A172 (cell line): Measurements from ENCODE around the gene IL4I1. TPM values are rescaled to one million over a fixed set of nuclear protein-coding genes. Genes with fewer than 3 reads are reported as not detected.
"Not testable (repeated sequence)": the region's sequence is repeated elsewhere in the genome, so short reads cannot be mapped to it uniquely, and the experiment has no call there.

ENCODE experiments used
- DNase-seq: peaks from one replicate; pipeline ENCODE4 v3.0.0-alpha.2; 2015; ENCODE audit warnings: low spot score
- total RNA-seq: library from RNA; depleted of rRNA; stranded (reverse); fragments of >200 nt; shearing (Covaris generic); gene quantifications from 2 replicates; pipeline ENCODE4 v1.2.3, GENCODE V29; 2014; rRNA removed

Gene IL4I1, protein sequence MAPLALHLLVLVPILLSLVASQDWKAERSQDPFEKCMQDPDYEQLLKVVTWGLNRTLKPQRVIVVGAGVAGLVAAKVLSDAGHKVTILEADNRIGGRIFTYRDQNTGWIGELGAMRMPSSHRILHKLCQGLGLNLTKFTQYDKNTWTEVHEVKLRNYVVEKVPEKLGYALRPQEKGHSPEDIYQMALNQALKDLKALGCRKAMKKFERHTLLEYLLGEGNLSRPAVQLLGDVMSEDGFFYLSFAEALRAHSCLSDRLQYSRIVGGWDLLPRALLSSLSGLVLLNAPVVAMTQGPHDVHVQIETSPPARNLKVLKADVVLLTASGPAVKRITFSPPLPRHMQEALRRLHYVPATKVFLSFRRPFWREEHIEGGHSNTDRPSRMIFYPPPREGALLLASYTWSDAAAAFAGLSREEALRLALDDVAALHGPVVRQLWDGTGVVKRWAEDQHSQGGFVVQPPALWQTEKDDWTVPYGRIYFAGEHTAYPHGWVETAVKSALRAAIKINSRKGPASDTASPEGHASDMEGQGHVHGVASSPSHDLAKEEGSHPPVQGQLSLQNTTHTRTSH
- 6.4 and 15.4 TPM in 2 replicates for total RNA-seq

DNA sequence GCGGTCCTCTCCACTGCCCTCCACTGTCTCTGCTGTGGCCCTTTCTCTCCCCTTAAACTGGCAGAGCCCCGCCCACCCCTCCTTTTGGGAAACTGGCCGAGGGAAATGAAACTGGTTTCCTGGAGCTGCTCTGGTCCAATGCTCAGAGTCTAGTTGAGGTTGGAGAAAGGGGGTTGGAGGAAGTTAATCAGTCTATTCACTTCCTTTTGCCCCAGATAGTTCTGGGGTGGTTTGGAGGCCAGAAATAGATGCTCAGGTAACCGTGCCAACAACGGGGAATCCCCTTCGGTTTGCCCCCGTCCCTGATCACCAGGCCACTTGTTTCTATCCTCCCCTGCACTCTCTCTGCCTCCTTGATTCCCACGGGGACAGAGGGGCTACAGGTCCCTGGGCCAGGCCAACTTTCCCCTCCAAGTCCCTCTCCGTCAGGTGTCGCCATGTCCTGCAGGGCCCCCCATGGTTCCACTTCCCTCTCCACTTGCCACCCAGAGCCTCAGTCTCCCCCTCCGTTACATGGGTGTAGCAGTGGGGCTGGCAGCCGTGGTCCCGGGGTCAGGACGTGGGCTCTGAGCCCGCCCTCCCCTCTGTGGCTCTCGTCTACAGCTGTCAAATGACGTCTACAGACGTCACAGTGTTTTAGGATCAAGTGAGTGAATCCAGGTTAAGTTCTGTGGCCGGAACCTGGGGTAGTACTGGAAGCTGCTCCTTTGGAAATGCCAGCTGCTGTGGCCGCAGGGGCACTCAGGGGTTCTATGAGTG, at the start of gene IL4I1:
Gene IL4I1, minus strand, starts transcription at position 25 of the 759 bp plus-strand sequence. CDS start 727 bp downstream, outside the sequence.
- peak; percentile 84 for DNase-seq

DNA sequence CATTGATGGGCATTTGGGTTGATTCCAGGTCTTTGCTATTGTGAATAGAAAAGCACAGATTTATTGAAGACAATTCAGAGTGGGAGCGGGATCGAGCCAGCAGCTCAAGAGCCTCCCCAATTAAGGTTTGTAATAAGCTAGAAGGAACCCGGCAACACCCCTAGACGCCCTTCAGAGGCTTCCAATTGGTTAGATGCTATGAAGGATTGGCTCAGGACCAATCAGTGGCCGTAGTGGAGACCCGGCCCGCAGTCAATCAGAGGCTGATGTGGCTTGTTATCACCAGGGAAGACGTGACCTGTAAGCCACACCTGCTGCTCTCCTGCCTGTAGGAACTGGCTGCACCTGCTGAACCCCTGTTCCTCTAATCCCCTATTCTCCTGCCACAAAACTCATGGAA, 49.7 kb upstream of the IL4I1 start:
- no peak for DNase-seq

DNA sequence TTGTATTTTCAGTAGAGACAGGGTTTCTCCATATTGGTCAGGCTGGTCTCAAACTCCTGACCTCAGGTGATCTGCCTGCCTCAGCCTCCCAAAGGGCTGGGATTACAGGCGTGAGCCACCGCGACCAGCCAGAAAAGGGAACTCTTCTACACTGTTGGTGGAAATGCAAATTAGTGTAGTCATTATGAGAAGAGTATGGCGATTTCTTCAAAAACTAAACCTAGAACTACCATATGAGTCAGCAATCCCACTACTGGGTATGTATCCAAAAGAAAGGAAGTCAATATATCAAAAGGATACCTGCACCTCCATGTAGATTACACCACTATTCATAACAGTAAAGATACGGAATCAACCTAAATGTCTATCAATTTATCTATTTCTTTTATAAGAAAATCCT, 47.9 kb upstream of the IL4I1 start:
- DNase-seq = not testable (repeated sequence)

DNA sequence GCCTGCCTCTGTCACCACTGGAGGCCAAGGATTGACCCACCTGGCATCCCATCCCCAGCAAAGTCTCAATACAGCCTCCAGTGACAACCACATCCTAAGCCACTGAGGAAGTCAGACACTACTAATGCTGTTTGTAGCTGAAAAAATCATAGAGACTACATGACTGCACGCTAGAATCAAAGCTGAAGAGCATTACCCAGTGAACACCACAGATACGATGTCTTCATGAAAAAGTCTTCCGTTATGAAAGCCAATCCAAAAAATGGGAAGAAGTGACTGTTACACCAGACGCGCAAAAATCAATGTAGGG, 43.8 kb upstream of the IL4I1 start:
- DNase-seq = no peak

DNA sequence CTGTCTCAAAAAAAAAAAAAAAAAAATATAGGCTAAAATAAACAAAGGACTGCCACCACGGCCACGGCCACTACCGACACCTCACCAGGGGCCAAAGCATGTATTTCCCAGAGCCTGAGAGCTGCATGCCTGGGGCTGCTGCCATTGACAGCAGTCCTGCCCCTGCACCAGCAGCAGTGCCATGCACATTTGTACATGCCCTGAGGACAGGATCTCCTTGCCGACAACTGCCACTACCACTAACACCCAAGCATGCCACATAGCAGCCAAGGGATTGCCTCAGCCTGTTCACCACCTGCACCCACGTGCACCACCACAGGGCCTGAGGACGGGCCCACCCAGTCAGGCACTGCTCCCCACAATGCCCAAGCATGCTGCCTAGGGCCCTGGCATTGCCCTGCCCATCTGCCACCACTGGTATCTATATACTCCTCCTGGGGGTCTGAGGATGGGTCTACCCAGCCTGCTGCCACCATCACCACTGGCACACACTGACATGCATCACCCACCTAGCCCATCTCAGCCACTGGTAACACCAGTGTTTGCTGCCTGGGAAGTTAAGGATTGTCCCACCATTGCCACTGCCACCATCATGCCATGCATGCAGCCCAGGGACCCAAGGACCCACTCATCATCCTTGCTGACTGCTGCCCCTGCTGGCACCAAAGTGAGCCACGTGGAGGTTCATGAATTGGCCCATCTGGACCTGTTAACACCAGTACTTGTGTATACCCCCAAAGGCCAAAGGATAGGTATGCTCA, 43.2 kb upstream of the IL4I1 start:
- DNase-seq = no peak

DNA sequence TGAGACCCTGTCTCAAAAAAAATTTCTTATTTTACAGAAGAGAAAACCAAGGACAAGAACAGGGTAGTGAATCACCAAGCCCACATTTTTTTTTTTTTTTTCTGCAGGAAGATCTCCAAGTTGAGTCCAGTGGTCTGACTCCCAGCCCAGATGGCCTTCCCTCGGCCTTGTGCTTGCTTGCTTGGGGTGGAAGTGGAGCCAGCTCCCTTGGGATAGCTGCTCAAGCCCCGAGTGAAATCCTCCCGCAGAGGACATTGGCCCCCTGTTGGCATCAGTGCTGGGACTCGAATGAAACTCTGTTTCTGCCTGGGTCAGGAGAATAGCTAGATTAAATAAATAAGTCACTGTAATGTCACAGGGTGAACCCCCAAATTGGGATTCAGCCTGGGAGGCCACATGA, 42.0 kb upstream of the IL4I1 start:
- DNase-seq = no peak

DNA sequence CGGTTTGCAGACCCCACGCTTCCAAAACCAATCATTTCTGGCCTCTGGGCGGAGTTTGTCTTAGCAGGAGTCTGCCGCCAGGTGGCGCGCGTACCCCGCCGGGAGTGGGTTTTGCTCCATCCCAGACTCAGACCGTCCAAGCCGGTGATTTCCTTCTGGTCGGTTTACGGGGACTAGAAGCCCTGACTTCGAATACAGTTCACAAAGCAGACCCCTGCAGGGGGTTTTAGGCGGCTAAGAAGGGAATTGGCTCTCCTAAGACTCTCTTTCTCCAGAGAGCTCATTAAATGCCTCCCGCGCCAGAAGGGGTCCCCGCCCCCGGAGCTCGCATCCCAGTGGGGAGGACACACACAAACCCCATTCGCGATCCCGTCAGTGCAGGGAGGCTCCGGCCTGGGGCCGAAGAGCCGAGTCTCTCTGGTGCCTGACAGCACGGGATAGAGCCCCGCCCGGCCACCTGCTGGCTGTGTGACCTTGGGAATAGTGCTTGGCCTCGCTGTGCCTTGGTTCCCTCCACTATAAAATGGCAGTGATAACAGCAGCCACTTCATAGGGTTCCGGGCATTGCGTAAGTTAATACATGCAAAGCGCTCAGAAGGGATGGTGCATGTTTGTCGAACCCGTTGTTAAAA, 41.2 kb upstream of the IL4I1 start:
- peak; percentile 73 for DNase-seq

DNA sequence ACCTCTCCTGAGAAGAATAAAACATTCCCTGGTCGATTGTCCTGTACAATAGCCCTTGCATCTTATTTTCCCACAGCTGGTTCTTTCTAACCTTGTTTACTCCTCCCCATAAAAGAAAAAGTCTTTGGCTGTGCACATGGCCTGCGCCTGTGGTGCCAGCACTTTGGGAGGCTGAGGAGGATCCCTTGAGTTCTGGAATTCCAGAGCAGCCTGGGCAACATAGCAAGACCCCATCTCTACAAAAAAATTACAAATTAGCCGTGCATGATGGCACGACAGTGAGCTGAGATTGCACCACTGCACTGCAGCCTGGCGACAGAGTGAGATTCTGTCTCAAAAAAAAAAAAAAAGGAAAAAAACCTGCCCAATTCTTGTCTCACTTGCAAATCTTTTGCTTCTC, 39.9 kb upstream of the IL4I1 start:
- DNase-seq = no peak

DNA sequence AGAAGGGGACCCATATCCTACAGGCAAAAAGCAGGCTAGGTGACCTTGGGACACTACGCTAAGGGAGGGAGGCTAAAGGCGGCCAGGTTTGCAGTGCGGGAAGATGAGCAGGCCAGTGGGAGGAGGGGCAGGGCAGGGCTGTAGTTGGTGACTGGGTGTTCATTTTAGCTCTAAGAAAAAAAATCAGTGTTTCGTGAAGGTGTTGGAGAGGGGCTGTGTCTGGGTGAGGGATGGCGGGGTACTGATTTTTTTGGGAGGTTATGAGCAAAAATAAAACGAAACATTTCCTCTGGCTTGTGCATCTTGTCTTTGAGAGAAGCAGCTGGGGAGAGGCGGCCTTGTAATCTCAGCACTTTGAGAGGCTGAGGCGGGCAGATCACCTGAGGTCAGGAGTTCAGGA, 37.0 kb upstream of the IL4I1 start:
- no peak for DNase-seq

DNA sequence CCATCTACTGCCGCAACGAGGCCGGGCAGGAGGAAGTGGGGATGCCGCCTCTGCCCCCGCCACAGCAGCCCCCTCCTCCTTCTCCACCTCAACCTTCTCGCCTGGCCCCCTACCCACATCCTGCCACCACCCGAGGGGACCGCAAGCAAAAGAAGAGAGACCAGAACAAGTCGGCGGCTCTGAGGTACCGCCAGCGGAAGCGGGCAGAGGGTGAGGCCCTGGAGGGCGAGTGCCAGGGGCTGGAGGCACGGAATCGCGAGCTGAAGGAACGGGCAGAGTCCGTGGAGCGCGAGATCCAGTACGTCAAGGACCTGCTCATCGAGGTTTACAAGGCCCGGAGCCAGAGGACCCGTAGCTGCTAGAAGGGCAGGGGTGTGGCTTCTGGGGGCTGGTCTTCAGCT, 36.0 kb upstream of the IL4I1 start:
- DNase-seq = no peak

DNA sequence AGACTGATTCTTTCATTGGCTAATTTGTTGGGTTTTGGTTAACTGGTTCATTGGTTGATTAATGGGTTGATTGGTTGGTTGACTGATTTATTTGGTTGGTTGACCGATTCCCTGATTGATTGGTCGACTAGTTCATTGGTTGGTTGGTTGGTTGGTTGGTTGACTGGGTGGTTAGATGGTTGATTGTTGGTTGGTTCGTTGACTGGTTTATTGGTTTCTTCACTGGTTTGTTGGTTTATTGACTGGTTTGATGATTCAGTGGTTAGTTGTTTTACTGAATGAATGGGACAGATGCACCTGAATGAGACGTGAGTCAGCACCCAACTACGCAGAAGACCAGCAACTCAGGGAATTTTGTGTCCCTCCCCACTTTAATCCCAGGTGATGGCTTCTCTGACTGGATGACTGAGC, 35.4 kb upstream of the IL4I1 start:
- DNase-seq = no peak

DNA sequence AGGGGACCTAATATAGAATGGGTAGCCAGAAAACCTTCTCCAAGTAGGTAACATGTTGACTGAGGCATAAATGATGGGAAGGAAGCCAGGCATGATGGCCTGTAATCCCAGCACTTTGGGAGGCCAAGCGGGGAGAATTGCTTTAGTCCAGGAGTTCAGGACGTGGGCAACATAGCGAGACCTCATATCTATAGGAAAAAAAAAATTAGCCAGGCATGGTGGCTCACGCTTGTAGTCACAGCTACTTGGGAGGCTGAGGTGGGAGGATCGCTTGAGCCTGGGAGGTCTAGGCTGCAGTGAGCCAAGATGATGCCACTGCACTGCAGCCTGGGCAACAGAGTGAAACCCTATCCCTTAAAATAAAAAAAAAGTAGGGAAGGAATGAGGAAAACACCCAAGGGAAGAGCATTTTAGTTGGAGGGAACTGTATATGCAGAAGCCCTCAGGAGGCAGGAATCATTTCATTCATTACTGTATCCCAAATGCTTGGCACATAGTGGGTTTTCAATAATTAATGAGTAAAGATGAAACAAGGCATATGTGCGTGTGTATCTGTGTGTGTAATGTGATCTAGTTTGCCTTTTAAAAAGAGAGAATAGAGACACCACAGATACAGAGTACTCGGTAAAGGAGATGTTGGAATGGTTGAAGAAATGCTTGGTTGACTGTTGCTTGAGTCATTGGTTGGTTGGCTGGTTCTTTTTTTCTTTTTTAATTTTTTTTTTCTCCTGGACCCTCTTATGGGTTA, 34.8 kb upstream of the IL4I1 start:
- DNase-seq = no peak

DNA sequence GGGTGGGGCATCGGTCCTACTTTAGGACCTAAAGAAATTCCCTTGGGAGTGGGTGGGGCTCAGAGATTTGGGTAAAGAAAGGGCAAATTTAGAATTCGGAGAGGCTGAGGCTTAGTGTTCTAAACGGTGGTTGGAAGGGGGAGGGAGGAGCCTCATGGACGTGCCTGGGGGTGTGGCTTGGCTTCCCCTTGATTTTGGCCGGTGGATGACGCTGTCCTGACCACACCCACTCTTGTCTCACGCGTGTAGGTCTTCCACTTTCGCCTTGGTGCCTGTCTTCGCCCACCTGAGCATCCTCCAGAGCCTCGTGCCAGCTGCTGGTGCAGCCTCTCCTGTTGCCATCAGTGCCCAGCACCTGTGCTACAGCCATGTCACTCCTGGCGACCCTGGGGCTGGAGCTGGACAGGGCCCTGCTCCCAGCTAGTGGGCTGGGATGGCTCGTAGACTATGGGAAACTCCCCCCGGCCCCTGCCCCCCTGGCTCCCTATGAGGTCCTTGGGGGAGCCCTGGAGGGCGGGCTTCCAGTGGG, 33.9 kb upstream of the IL4I1 start:
- DNase-seq = peak; percentile 77

DNA sequence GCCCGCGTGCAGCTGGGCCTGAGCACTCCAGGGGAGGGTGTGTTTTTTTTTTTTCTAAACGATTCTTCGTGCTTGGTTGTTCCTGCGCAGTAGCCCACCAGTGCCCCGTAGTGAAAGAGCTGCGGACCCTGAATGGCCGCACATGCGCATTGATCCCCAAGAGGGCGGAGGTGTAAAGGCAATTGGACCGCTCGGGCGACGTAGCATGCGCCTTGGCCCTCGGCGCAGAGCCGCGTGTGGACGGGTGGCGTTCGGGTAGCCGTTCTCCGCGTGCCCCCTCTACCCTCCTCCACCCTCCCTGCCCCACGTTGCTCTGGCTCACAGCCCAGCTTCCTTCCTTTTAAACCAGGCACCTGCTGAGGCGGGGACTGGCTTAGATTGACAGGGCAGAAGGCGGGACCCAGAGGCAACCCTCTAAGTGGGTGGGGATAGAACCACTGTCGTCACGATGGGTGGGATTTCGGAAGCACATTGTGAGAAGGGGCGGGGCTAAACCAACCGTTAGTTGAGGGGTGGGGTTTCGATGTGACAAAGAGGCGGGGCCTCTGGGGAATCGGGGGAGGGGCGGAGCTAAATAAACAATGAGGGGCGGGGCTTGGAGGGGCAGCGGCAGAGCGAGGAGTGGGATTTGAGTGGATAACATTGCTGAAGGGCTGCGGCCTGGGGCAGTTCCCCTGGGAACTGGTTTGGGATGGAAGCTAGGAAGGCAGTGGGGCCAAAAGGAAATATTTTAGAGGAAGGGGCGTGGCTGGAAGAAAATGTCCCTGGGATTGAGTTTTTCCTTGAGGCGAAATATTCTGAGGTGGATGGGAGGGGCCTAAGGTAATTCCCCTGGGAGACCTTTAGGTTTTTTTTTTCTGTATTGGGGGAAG, 33.2 kb upstream of the IL4I1 start:
- DNase-seq = peak; percentile 96

DNA sequence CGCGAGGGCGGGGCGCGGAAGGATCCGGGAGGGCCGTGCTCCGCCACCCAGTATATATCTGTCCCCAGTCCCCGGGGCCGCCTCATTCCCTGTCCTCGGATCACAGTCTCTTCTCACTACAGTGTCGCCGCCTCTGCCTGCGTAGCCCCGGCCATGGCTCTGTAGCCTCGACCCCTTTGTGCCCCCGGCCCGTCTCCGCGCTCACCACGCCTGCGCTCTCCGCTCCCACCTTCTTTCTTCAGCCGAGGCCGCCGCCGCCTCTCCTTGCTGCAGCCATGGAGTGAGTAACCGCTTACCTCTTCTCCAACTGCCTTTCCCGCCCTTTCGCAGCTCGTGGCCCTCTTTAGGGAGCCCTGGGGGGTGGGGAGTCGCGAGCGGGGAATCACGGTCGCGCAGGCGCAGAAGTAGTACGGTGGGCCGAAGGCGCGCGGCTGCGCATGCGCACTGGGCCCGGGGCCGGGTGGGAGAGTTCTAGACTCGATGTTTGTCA, 32.5 kb upstream of the IL4I1 start, which contains the start of the genes ATF5 and NUP62:
Gene ATF5, plus strand, starts transcription at position 85 of the 490 bp plus-strand sequence. CDS start 1,646 bp downstream, outside the sequence.
Gene NUP62, minus strand, starts transcription at position 384 of the 490 bp plus-strand sequence. CDS start 19,697 bp downstream, outside the sequence.
- DNase-seq = peak; percentile 93

DNA sequence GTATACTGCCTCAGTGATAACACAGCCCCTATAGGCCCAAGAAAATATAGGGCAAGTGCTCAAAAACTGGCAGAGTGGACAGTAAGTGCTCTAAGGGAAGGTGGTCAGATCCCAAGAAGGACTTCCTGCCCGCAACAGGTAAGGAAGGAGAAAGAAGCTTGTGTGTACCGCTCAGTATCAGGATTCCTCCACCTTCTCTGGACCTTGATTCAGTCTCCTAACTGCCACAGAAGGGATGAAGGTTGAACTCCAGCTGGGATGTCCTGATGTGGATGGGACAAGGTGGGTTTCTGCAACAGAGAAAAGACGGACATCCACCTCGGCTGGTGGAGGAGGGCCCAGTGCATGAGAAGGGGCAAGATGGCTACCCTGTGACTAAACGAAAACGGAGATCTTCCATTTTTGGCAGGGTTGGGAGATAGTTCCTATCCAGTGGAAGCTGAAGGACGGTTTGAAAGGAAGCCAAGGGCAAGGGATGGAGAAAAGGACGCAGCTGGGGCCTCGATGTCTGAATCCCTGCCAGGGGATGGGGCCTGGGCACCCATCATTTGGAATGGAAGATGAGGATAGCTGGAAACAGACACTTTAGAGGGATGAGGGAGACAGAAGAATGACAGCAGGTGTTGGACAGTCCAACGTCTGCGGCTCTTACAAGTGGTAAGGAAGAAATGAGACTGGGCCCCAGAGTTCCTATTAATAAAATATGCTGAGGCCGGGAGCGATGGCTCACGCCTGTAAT, 31.0 kb upstream of the IL4I1 start:
- DNase-seq = no peak

DNA sequence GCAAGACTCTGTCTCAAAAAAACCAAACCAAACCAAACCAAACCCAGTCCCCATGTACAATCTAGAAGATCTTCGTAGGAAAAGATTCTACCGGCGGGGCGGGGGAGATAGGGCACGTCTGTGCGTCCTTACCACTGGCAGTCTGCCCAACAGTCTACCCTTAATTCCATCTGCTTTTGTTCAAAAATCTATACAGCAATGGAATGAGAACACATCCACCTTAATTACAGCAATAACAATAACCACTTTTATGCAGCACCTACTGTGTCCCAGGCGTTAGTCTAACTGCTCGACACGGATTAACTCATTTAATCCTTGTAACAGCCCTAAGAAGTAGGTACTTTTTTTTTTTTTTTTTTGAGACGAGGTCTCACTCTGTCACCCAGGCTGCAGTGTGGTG, 29.8 kb upstream of the IL4I1 start:
- DNase-seq = no peak

DNA sequence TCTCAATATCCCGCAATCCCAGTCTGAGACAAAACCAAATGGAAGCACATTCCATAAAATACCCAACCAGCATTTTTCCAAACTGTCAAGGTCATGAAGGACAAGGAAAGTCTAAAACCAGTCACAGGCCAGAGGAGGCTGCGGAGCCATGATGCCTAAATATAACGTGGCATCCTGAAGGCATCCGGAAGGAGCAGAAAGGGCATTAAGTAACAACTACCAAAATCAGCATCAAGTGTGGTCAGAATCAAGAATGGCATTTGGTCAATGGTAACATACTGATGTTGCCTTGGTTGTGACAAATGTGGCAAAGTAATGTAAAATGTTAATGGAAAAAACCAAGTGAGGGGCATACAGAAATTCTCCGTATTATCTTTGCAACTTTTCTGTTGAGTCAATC, 28.8 kb upstream of the IL4I1 start:
- DNase-seq = no peak

DNA sequence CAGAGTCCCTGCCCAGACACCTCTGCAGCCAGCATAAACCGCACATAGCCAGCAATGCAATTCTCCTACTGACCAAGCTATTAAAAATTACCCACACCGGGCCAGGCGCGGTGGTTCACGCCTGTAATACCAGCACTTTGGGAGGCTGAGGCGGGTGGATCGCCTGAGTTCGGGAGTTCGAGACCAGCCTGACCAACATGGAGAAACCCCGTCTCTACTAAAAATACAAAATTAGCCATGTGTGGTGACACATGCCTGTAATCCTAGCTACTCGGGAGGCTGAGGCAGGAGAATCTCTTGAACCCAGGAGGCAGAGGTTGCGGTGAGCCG, 28.2 kb upstream of the IL4I1 start:
- DNase-seq = not testable (repeated sequence)
